ENCODE data around the gene PTPRD.

GRCh38 chr9:8769153-8769552 lies 1843.6 kb downstream of the PTPRD start:
- no peak for TF ChIP-seq ZNF512 (CRISPR knock-in tag; IDR thresholded peaks at IDR 0.05; ENCODE audit: borderline replicate concordance)
- TF ChIP-seq SP1 (CRISPR knock-in tag; conservative IDR thresholded peaks at IDR 0.05), result no peak
- no peak for TF ChIP-seq SMAD4 (CRISPR knock-in tag; IDR thresholded peaks at IDR 0.05)
- no peak for TF ChIP-seq USF2 (CRISPR knock-in tag; IDR thresholded peaks at IDR 0.05)
- no peak for TF ChIP-seq CTCF (IDR thresholded peaks at IDR 0.05)
- no peak for TF ChIP-seq ZNF138 (CRISPR knock-in tag; conservative IDR thresholded peaks at IDR 0.05)
- no peak for TF ChIP-seq TEAD4 (CRISPR knock-in tag; IDR thresholded peaks at IDR 0.05)
- TF ChIP-seq NR1H2 (CRISPR knock-in tag; IDR thresholded peaks at IDR 0.05), result no peak
- TF ChIP-seq KAT7 (CRISPR knock-in tag; IDR thresholded peaks at IDR 0.05; ENCODE audit: borderline replicate concordance), result no peak
- no peak for TF ChIP-seq NFE2L1 (CRISPR knock-in tag; IDR thresholded peaks at IDR 0.05)
- no peak for TF ChIP-seq ZNF317 (CRISPR knock-in tag; IDR thresholded peaks at IDR 0.05; ENCODE audit: borderline replicate concordance, low read depth)
- no peak for TF ChIP-seq NR3C1 (CRISPR knock-in tag; conservative IDR thresholded peaks at IDR 0.05; ENCODE audit: low read depth)
- no peak for TF ChIP-seq TCF7 (CRISPR knock-in tag; IDR thresholded peaks at IDR 0.05; ENCODE audit: low read depth)
- no peak for TF ChIP-seq FOXJ3 (CRISPR knock-in tag; IDR thresholded peaks at IDR 0.05; ENCODE audit: borderline replicate concordance)
